HCT116 (cell line): ENCODE data around the gene PRR5L.

Experiments used
- CEBPB ChIP-seq: IDR thresholded peaks from 2 replicates; pipeline ENCODE4 v1.6.1; 2012; ENCODE audit warnings: low read depth
- CTCF ChIP-seq, 3 experiments: fragments of 200-600 bp in 1 of 3; sonication (generic) in 1 of 3; IDR thresholded peaks in 2 of 3; conservative IDR thresholded peaks in 1 of 3; 2 replicates each; pipeline ENCODE4 v1.5.1; 2012 to 2017; ENCODE audit warnings: low read depth in 2 of 3, low read length in 2 of 3, antibody characterized with exemption in 1 of 3, borderline replicate concordance in 1 of 3, control low read depth in 1 of 3, mild to moderate bottlenecking in 1 of 3, mixed read lengths in 1 of 3, mixed run types in 1 of 3, moderate library complexity in 1 of 3; ENCODE audit not compliant: insufficient read depth in 1 of 3
- EGR1 ChIP-seq: IDR thresholded peaks from 2 replicates; pipeline ENCODE4 v1.6.1; 2012; ENCODE audit warnings: low read depth
- EZH2 ChIP-seq: fragments of 200-600 bp; sonication (generic); IDR thresholded peaks from 2 replicates; pipeline ENCODE4 v1.6.1; 2017; ENCODE audit warnings: antibody characterized with exemption, mixed run types
- POLR2A ChIP-seq: IDR thresholded peaks from 2 replicates; pipeline ENCODE4 v1.7.0; 2011; ENCODE audit warnings: borderline replicate concordance; ENCODE audit not compliant: insufficient read depth, insufficient read length; ENCODE audit errors: extremely low read depth
- POLR2AphosphoS5 ChIP-seq: IDR thresholded peaks from 2 replicates; pipeline ENCODE4 v1.6.1; 2011; ENCODE audit warnings: mild to moderate bottlenecking, low read depth, low read length, moderate library complexity
- RAD21 ChIP-seq: IDR thresholded peaks from 2 replicates; pipeline ENCODE4 v1.6.1; 2012; ENCODE audit warnings: low read depth, mild to moderate bottlenecking
- SP1 ChIP-seq: IDR thresholded peaks from 2 replicates; pipeline ENCODE4 v1.6.1; 2012; ENCODE audit warnings: low read depth
- TCF7L2 ChIP-seq: IDR thresholded peaks from 2 replicates; pipeline ENCODE4 v1.7.0; 2011; ENCODE audit warnings: borderline replicate concordance, inconsistent platforms; ENCODE audit not compliant: insufficient read depth, insufficient read length; ENCODE audit errors: extremely low read depth
- YY1 ChIP-seq: IDR thresholded peaks from 2 replicates; pipeline ENCODE4 v1.6.1; 2011; ENCODE audit warnings: low read length, low read depth, moderate library complexity, mild to moderate bottlenecking; ENCODE audit not compliant: insufficient replicate concordance; ENCODE audit errors: extremely low read depth
- ZBTB33 ChIP-seq: IDR thresholded peaks from 2 replicates; pipeline ENCODE4 v1.6.1; 2011; ENCODE audit warnings: mild to moderate bottlenecking, low read length, moderate library complexity; ENCODE audit not compliant: insufficient replicate concordance; ENCODE audit errors: extremely low read depth
- ZFX ChIP-seq: fragments of 450-650 bp; IDR thresholded peaks from 2 replicates; pipeline ENCODE4 v1.6.1; 2017

- TF ChIP-seq POLR2AphosphoS5 (no peak), ZBTB33 (no peak), POLR2A (no peak), CTCF (IDR thresholded peaks at IDR 0.05 in 2 of 3, conservative IDR thresholded peaks at IDR 0.05 in 1 of 3; ENCODE audit: borderline replicate concordance in 1 of 3, insufficient read depth in 1 of 3, low read depth in 2 of 3, low read length in 2 of 3) (no peak), ZFX (no peak), TCF7L2 (no peak), SP1 (no peak), RAD21 (no peak), EGR1 (no peak), CEBPB (no peak), EZH2 (no peak), YY1 (no peak)
Observed at GRCh38 chr11:36460220-36460619, 164.1 kb downstream of the PRR5L start.
